DND-41 (cell line): ENCODE data around the gene MTA2.
"Not testable (repeated sequence)": the region's sequence is repeated elsewhere in the genome, so short reads cannot be mapped to it uniquely, and the experiment has no call there.

Source experiments
- ATAC-seq: fragments of 200-7000 bp; cut with Tn5 transposase; 3 replicates; pipeline ENCODE4 v1.9.1; 2021; ENCODE audit warnings: low read depth; ENCODE audit not compliant: insufficient read depth
- DNase-seq: peaks from one replicate; pipeline ENCODE4 v3.0.0-alpha.2; 2020
- H2AFZ ChIP-seq: 2 replicates; pipeline ENCODE4 v1.6.0; 2012; ENCODE audit warnings: low read depth, low read length
- H3K27ac ChIP-seq: 2 replicates; pipeline ENCODE4 v1.5.1; 2012; ENCODE audit warnings: low read length, inconsistent platforms
- H3K27me3 ChIP-seq: fragments of 200-600 bp; sonication (generic); 2 replicates; pipeline ENCODE4 v1.6.0; 2012; ENCODE audit warnings: low read length, mild to moderate bottlenecking, inconsistent platforms; ENCODE audit not compliant: insufficient read depth, poor library complexity
- H3K36me3 ChIP-seq: 2 replicates; pipeline ENCODE4 v1.5.1; 2012; ENCODE audit warnings: low read length, inconsistent platforms; ENCODE audit not compliant: insufficient read depth
- H3K4me1 ChIP-seq: 2 replicates; pipeline ENCODE4 v1.5.1; 2012; ENCODE audit warnings: mild to moderate bottlenecking, low read length; ENCODE audit not compliant: insufficient read depth
- H3K4me2 ChIP-seq: 2 replicates; pipeline ENCODE4 v1.6.0; 2012; ENCODE audit warnings: mild to moderate bottlenecking, moderate library complexity, low read length, inconsistent platforms; ENCODE audit not compliant: insufficient read depth
- H3K4me3 ChIP-seq, 2 experiments: fragments of 200-600 bp in 1 of 2; shearing (Covaris generic) in 1 of 2; 2 replicates each; pipeline ENCODE4 v1.5.1; 2012 to 2016; ENCODE audit warnings: inconsistent platforms in 2 of 2, low read length in 2 of 2, mild to moderate bottlenecking in 2 of 2, low read depth in 1 of 2, moderate library complexity in 1 of 2
- H3K79me2 ChIP-seq: 2 replicates; pipeline ENCODE4 v1.6.0; 2012; ENCODE audit warnings: low read length, inconsistent platforms; ENCODE audit not compliant: insufficient read depth
- H3K9ac ChIP-seq: 2 replicates; pipeline ENCODE4 v1.6.0; 2012; ENCODE audit warnings: low read depth, mild to moderate bottlenecking, inconsistent platforms, low read length, moderate library complexity
- H3K9me3 ChIP-seq: 2 replicates; pipeline ENCODE4 v1.5.1; 2012; ENCODE audit warnings: low read length, moderate library complexity, mild to moderate bottlenecking, inconsistent platforms; ENCODE audit not compliant: insufficient read depth, severe bottlenecking
- H4K20me1 ChIP-seq: 2 replicates; pipeline ENCODE4 v1.6.0; 2012; ENCODE audit warnings: low read length; ENCODE audit not compliant: insufficient read depth
- EZH2 ChIP-seq: IDR thresholded peaks from 3 replicates; pipeline ENCODE4 v1.6.1; 2012; ENCODE audit warnings: borderline replicate concordance, low read depth, mild to moderate bottlenecking, moderate library complexity, low read length, inconsistent platforms; ENCODE audit not compliant: severe bottlenecking
- TF ChIP-seq, protein P1 (sequence below): IDR thresholded peaks from 2 replicates; pipeline ENCODE4 v1.5.1; 2012; ENCODE audit warnings: borderline replicate concordance, low read length, moderate library complexity, mild to moderate bottlenecking; ENCODE audit not compliant: poor library complexity, severe bottlenecking; ENCODE audit errors: extremely low read depth

The MTA2 gene

DNA sequence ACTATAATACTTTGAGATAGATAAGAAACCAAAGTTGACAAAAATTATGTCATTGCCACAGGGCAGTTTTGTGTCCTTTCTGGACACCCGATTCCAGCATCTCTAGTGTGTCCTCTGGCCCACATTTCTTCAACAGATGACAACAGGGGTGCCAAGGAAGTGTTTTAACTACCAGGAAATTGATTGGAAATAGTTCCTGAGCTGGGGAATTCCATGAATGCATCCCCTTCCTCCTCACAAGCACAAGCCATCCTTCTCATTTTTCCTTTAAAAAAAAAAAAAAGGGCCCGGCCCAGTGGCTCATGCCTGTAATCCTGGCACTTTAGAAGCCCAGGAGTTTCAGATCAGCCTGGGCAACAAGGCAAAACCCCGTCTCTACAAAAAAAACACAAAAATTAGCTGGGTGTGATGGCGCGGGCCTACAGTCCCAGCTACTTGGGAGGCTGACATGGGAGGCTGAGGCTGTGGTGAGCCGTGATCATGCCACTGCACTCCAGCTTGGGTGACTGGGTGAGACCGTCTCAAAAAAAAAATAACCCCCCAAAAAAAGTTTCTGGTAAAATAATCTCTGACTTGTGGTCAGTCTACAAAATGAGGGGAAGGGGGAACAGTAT is 20.9 kb upstream of the MTA2 start:
- Histone ChIP-seq H3K4me2 (peak overlapping the region; percentile 81; the same call in 1 of the 2 replicates), H3K27ac (peak overlapping the region; percentile 74), H2AFZ (peak overlapping the region; percentile 65; the same call in 1 of the 2 replicates)

DNA sequence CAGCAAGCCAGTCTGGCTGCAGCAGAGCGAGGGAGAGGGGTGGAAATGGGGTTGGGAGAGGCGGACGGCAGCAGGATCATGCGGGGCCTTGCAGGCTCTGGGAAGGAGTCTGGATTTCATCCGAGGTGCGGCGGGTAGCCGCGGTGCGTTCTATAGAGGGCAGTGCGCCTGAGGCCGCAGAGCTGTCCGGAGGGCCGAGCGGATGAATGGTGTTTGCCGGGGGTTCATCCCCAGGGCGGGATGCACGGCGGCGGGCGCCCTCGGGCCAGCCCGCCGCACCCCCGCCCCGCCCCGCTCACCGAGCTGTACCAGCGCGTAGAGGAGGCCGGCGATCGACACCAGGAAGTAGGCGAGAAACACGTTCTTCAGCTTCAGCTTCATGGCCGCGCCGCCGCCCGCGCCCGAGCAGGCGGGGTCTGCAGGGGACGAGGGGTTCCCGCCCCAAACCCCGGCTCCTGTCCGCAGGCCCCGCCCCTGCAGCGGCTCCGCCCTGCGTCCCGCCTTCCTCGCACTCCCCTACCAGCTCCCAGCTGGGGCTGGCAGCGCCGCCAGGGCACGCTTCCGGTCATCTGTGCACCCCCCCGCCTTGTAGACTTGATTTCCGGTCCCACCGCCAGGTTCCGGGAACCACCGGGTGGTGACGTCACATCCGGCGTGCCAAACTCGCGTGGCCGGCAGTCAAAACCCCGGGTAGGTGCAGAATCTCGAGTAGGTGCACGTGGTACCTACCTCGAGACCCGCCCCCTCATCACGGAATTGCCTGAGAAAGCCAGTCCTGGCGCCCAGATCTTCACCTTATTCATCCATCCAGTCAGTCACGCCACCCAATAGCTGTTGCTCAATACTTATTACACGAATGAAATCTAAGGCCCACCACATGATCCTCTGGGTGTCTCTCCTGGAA is 20.2 kb upstream of the MTA2 start, which contains the start of gene B3GAT3:
Gene B3GAT3 (minus strand): TSS at position 420 of the 904 bp plus-strand sequence. CDS start 39 bp downstream, at position 381.
- H4K20me1 ChIP-seq = no peaks in the 10 kb centered on the region
- peaks cover 19% of the 10 kb centered on the region for H3K79me2 ChIP-seq
- peak within 1 kb of the TSS; percentile 65 for H2AFZ ChIP-seq
- H3K36me3 ChIP-seq = peaks cover 28% of the 10 kb centered on the region
- DNase-seq (peak; percentile 91), ATAC-seq (peak; percentile 85)
- no peaks in the 10 kb centered on the region for H3K9me3 ChIP-seq
- no peaks in the 10 kb centered on the region for H3K27me3 ChIP-seq
- H3K9ac ChIP-seq = peak within 1 kb of the TSS; percentile 89
- H3K4me1 ChIP-seq = peaks cover 21% of the 10 kb centered on the region
- peak within 1 kb of the TSS; percentile 81 for H3K4me2 ChIP-seq
- H3K27ac ChIP-seq = peak within 1 kb of the TSS; percentile 74
- peak within 1 kb of the TSS; percentile 56 to 77 for H3K4me3 ChIP-seq
- TF ChIP-seq, protein P1, sequence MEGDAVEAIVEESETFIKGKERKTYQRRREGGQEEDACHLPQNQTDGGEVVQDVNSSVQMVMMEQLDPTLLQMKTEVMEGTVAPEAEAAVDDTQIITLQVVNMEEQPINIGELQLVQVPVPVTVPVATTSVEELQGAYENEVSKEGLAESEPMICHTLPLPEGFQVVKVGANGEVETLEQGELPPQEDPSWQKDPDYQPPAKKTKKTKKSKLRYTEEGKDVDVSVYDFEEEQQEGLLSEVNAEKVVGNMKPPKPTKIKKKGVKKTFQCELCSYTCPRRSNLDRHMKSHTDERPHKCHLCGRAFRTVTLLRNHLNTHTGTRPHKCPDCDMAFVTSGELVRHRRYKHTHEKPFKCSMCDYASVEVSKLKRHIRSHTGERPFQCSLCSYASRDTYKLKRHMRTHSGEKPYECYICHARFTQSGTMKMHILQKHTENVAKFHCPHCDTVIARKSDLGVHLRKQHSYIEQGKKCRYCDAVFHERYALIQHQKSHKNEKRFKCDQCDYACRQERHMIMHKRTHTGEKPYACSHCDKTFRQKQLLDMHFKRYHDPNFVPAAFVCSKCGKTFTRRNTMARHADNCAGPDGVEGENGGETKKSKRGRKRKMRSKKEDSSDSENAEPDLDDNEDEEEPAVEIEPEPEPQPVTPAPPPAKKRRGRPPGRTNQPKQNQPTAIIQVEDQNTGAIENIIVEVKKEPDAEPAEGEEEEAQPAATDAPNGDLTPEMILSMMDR = peak; percentile 2
- no peak for TF ChIP-seq EZH2

More for the DNA sequence above, 20.9 kb upstream of the MTA2 start:
- Histone ChIP-seq H3K9me3 (no peaks in the 10 kb centered on the region), H3K36me3 (peaks cover 32% of the 10 kb centered on the region), H4K20me1 (no peaks in the 10 kb centered on the region), H3K4me1 (peaks cover 21% of the 10 kb centered on the region), H3K27me3 (no peaks in the 10 kb centered on the region), H3K79me2 (peaks cover 19% of the 10 kb centered on the region), H3K9ac (peak overlapping the region; percentile 89; the same call in 1 of the 2 replicates), H3K4me3 (0 out of 4 replicates have a peak overlapping the region, but pooled peaks of 1 of the 2 experiments have one; percentile 77)
- TF ChIP-seq, protein P1 = no peak
- TF ChIP-seq EZH2 = no peak
- ATAC-seq (no peak), DNase-seq (no peak)

DNA sequence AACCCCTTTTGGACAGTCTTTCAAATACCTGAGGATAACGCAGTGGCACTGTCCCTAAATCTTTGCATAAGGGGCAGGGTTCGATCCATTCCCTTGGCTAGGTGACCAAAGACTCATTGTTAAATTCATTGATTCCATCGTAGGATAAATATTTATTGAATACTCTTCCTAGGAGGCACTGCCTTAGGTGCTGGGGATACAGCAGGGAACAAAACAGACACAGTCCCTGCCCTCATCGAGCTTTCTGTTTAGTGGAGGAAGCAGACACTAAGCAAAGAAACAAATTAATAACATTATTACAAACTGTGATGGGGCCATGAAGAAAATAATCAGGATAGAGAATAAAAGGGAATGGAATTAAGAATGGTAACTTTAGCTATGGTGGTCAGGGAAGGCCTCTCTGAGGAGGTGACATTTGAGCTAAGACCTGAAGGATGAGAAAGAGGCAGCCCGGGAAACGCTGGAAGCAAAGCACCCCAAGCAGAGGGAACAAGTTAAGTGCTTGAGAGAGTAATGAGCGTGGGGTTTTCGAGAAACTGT is 19.4 kb upstream of the MTA2 start:
- peaks cover 21% of the 10 kb centered on the region for H3K4me1 ChIP-seq
- DNase-seq (no peak), ATAC-seq (no peak)
- H3K27me3 ChIP-seq = no peaks in the 10 kb centered on the region
- H3K4me3 ChIP-seq = peak overlapping the region; percentile 56 to 77
- H3K27ac ChIP-seq = peak overlapping the region; percentile 74
- peak overlapping the region; percentile 81 for H3K4me2 ChIP-seq
- H2AFZ ChIP-seq = peak overlapping the region; percentile 65
- H3K9ac ChIP-seq = peak overlapping the region; percentile 89
- H4K20me1 ChIP-seq = no peaks in the 10 kb centered on the region
- no peaks in the 10 kb centered on the region for H3K9me3 ChIP-seq
- H3K36me3 ChIP-seq = peaks cover 21% of the 10 kb centered on the region
- peaks cover 19% of the 10 kb centered on the region for H3K79me2 ChIP-seq
- TF ChIP-seq, protein P1 = no peak
- TF ChIP-seq EZH2 = no peak

DNA sequence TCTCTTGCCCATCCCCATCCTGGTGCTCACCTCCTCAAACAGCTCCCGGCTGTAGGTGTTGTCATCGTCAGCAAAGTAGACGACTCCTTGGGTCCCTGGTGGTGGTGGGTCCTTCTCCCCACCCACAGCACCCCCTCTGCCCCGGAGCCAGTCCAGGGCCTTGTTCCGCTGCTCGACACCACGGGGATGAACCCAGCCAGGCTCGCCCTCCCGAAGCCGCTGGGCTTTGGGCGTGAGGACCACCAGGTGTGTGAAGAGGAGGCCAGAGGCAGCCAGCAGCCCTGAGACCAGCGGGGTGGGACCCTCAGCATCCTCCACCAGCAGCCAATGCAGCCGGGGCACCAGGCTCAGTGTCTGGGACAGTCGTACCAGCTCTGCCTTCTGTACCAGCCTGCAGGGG is 15.3 kb upstream of the MTA2 start:
- not testable (repeated sequence) for H4K20me1 ChIP-seq, H3K9me3 ChIP-seq, H2AFZ ChIP-seq, H3K4me2 ChIP-seq, ATAC-seq, DNase-seq, H3K4me3 ChIP-seq, H3K27ac ChIP-seq, H3K27me3 ChIP-seq, H3K9ac ChIP-seq
- Histone ChIP-seq H3K4me1 (peaks cover 22% of the 10 kb centered on the region), H3K36me3 (peaks cover 20% of the 10 kb centered on the region), H3K79me2 (peaks cover 21% of the 10 kb centered on the region)
